HG03175 (cell line): Measurements from ENCODE around the gene SSRP1.
A peak's percentile ranks its signal among the peaks of the same experiment; 100 is the strongest.
"Not testable (repeated sequence)": the region's sequence is repeated elsewhere in the genome, so short reads cannot be mapped to it uniquely, and the experiment has no call there.

ENCODE experiments used
- ATAC-seq: cut with Tn5 transposase; IDR thresholded peaks from one replicate; pipeline ENCODE4 v1.9.1; 2021; ENCODE audit warnings: mild to moderate bottlenecking, moderate library complexity; ENCODE audit not compliant: unreplicated experiment

SSRP1 gene, protein sequence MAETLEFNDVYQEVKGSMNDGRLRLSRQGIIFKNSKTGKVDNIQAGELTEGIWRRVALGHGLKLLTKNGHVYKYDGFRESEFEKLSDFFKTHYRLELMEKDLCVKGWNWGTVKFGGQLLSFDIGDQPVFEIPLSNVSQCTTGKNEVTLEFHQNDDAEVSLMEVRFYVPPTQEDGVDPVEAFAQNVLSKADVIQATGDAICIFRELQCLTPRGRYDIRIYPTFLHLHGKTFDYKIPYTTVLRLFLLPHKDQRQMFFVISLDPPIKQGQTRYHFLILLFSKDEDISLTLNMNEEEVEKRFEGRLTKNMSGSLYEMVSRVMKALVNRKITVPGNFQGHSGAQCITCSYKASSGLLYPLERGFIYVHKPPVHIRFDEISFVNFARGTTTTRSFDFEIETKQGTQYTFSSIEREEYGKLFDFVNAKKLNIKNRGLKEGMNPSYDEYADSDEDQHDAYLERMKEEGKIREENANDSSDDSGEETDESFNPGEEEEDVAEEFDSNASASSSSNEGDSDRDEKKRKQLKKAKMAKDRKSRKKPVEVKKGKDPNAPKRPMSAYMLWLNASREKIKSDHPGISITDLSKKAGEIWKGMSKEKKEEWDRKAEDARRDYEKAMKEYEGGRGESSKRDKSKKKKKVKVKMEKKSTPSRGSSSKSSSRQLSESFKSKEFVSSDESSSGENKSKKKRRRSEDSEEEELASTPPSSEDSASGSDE

DNA sequence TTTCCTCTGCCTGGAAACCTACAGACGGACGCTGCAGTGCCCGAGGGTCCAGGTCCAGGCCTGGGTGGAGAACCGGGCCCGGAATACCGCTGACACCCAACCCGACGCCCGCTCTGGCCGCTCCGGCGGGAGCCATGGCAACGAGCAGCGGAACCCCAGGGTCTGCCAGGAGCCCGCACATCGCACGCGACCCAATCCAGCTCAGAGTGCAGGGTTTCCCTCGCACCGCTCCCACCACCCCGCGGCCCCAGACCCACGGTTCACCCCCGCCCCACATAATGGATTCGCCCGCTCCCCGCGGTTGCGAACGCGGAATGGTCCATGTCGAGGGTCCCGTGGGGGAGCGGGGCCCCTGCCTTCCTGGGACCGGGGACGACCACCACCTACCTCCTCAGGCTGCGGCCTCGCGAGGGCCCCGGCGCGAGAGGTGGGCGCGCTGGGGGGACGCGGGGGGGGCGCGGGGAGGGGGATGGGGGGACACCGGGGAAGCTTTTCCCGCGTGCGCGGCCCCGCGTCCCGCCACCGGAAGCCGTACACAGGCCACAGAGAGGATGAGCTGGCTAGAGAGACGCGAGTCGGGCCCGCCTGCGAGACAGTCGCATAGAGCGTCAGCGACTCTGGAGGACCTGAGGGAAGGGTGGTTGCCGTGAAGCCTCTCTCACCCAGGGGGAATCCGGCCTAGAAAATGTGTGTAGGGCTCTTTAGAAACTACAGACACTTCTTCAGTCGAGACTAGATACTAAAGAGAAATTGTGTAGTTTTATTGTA, at the start of gene SSRP1:
TSS of gene SSRP1 (minus strand) at position 550 of the 768 bp plus-strand sequence. CDS start 771 bp downstream, outside the sequence.
- peak; percentile 99 for ATAC-seq

DNA sequence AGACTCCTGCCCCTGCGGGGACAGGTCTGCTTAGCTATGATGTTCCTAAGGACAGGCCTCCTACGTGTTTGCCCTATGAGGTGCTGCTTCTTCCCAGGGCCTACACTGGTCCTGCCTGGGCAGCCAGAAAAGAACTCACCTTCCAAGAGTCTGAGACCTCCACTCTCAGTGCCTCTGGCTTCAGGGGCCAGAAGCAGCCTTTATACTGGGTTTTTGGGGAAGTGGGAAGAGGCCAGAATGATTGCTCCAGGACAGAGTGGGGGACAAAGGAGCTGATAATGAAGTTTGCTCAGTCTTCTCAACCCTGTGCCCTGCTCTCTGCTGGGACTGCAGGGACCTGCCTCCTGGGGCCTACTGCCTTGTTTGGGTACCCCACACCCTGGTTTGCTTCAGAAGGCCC, 45.3 kb upstream of the SSRP1 start, which contains the start of gene PRG3:
TSS of gene PRG3 (minus strand) at position 176 of the 400 bp plus-strand sequence. CDS start 442 bp downstream, outside the sequence.
- no peak for ATAC-seq

DNA sequence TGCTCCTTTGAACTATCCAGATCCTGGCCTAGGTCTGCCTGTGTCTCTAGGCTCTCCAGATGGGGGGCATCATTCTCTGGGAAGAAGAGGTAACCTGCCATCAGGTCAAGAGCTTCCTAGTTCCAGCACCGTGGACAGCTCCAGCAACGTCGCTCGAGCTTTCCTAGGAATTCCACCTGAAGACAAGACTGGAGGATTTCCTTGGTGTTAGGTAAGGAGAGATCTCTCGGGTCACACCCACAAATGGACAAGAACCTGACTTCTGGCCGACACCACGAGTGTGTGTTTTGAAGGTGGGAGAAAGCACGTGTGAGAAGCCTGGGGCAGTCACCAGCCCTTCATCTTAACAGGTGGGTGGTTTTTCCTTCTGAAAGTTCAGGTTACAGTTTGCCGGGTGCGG, 44.0 kb upstream of the SSRP1 start:
- no peak for ATAC-seq

DNA sequence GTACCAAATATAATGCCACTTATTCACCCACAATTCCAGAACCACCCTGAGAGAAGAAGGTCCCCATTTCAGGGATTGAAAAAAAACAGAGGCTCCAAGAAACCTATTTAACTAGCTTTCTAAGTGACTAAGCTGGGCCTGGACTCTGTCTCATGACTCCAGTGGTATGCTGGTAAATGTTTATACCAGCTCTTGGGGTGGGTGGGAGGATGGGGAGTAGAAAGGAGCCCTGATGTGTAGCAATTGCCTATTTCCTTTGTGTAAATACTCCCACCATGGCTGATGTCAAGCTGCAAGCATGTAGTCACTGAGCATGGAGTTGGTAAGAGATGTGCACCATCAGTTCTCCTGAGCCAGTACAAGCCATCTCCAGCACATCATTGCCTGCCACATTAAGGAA, 42.5 kb upstream of the SSRP1 start:
- ATAC-seq: no peak

DNA sequence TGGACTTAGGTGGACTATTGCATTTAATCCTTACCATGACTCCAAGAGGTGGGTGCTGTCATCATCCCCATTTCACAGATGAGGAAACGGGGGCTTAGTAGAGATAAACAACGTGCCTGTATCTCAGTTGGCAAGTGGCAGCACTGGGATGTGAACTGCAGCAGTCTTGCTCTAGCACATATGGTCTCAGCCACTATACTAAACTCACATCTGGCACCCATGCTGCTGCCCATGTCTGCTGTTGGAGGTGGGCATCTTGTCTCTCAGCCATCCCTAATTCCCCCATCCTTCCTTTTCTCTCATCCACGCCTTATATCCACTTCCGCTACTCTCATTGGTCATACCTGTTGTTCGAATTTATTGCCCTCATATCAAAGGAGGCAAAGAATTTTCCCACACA, 41.4 kb upstream of the SSRP1 start:
- no peak for ATAC-seq

DNA sequence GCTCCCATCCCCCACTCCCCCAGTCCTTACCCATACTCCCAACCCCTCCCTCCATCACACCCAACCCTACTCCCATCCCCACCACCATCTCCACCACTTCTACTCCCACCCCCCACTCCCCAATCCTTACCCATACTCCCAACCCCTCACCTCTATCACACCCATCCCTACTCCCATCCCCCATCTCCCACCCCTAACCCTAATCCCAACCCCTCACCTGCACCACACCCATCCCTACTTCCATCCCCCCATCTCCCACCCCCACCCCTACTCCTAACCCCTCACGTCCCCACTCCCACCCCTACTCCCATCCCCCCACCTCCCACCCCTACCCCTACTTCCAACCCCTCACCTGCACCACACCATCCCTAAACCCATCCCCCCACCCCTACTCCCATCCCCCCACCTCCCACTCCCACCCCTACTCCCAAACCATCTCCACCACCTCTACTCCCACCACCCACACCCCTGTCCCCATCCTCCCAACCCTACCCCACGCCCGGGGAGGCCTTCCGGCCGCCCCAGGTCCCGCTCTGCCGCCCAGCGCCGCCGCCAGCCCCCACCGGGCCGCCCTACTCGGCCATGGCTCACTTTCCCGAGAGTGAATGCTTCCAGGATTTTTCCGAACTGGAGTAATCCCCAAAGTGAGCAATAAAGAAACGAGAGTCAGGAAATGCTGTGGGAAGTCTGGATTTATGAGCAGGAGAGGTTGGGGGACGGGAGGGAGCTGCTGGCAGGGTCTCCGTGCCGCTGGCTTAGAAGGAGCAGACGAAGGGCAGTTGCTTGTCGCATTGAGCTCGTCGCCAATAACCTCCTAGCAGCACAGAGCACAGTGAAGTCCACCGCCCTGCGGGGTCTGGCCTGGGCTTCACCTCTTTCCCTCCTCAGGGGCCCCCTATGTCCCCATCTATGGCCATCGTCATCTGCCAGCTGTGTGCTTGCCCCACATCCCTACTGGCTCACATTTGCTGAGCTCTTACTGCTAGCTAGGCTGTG, 40.7 kb upstream of the SSRP1 start:
- no peak for ATAC-seq

DNA sequence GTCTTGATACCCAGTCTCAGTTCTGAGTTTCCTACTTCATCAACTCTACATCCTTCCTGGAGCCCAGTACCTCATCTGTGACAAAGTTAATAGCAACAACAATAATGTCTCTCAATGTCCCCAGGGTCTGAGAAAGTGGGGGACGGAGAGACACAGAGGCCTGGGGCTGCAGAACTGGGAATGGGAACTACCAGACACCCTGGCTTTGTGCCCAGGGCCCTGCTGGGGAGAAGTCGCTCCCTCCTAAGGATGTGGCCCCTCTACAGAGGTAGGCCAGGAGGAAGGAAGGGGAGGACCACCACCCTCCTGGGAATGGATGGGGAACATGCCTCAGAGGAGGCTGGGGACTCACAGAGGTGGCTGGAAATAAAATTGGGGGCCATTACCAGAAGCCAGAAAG, 39.8 kb upstream of the SSRP1 start:
- ATAC-seq: no peak

DNA sequence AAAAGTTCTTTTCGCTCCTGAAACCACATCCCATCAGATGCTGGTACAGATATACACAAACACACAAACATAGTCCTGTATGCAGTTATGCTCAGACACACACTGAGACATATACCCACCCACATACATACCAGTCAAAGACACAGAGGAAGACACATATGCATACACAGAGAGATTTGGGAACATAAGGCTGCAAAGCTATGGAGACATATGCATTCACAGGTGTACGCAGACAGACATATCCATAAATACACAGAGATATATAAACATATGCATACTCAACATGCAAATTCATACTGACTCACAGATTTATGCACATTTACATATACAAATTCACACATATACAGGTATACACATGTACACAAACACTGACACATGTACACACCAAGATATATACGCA, 39.3 kb upstream of the SSRP1 start:
- ATAC-seq: no peak

DNA sequence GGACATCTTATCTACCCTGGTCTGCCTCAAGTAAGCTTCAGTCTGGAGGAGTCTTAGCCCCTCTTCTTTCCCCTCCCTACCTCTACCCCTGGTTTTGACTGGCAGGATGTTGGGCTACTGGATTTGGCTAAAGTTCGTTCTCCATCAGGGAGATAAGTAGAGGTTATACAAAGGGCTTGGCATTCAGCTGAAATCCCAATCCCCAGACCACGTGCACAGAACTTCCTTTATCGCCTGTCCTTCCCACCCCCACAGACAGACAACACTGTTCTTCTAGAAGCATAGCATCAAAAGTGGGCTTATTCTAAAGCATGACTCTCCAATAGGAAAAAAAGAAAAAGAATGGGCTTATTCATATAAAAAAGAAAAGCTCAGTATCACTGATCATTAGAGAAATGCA, 37.5 kb upstream of the SSRP1 start:
- no peak for ATAC-seq

DNA sequence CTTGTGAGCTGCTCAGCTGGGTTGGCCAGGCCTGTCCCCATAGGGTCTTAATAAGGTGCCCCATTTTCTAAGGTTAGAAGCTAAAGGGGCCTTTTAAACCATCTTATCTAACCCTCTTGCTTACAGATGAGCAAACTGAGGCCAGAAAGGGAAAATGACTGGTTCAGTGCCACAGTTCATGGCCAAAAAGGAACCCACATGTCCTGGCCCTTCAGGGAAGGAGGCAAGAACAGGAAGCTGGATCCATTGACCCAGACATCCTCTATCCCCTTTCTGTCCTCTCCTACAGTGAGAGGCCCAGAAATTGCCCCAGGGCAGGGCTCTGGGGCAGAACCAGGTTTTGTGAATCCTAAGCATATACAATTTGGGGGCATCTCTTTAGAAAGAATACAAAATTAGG, 35.2 kb upstream of the SSRP1 start:
- no peak for ATAC-seq

DNA sequence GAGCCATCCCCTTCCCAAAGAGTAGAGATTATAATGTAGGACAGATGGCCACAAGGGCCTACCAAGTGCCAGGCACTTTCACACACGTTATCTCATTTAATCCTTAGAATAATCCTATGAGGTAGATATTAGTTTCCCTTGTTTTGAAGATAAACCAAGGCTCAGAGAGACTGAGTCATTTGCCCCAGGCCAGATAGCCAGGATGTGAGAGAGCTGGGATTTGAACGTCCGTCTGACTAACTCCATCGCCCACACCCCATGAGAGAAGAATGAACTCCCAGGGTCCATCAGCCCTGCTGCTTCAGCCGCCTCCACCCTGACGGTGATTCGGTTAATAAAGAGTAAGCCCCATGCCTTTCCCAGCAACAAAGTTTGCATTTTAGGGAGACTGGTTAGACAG, 34.6 kb upstream of the SSRP1 start:
- no peak for ATAC-seq

DNA sequence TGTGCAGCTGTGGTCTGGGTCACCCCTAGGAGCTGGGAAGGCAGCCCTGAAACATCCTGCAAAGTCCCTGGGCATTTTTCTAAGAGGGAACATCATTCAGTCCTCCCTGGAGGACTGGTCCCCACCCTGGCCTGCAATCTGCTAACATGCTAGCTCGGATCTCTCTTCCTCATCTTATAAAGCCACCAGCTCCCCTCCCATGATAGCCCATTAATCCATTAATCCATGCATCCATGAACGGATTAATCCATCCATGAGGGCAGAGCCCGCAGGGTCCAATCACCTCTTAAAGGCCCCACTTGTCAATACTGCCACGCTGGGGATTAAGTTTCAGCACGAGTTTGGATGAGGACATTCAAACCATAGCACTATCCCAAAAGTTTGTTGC, 33.1 kb upstream of the SSRP1 start:
- no peak for ATAC-seq

DNA sequence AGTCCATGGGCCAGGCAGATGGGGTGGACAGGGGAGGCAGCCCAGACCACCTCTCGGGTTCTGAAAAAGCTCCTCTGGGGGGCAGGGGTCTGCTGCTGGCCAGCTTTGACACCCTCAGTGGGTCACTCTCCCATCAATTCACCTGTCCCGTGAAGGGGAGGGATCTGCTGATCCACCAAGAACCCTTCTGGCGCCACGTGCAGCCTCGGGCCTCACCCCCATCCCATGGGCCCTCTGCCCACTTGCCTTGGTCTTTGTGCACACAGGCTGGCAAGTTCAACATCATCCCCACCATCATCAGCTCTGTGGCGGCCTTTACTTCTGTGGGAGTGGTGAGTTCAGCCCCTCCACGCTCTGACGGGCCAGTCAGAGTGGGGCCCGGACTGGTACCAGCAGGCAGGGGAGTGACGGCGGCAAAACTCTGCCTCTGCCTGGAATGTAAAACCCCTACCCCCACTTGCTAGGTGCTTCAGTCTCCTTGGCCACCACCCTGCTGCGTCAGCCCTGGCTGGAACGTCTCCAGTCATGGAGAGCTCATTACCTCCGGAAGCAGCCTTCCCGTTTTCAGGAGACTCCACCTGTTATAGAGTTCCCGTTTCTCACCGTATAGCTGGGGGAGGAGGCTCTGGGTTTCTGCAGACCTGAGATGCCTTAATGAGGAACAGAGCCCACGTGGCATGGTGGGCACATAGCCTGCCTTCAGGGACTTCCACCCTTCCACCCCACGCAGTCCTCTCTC, 32.6 kb upstream of the SSRP1 start:
- ATAC-seq: no peak

DNA sequence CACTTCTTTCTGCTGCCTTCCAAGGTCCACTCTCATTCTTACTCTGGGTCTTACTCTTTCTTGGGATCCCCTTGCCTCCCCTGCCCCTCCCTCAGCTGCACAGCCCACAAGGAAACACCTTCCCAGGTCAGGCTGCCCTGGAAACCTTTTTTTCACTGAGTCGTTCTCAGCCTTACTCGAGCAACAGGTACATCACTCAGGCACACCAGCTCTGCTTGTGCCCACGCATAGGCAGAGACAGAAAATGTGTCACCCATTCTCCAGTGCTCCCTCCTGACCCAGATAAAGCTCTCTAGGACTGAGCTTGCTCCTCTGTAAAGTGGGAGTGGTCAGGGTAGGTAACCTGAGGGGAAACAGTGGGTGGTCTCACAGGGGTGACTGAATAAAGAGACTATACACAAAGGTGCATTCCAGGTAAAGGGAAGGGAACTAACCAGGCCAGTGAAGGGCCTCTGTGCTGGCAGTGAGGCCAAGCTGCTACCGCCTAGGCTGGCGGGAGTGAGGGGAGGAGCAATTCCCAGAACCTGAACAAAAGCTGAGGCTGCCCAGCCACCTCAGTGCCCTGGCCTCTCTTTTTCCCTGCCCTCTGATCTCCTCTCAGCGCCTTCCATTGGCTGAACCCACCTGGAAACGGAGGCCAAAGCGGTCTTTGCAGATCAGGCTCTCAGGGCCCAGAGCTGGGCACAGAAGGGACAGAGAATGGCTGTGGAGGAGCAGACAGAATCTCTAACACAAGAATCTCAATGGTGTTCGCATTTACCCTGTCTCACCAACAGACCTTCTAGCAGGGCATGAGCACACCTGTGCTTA, 29.4 kb upstream of the SSRP1 start:
- ATAC-seq: no peak

DNA sequence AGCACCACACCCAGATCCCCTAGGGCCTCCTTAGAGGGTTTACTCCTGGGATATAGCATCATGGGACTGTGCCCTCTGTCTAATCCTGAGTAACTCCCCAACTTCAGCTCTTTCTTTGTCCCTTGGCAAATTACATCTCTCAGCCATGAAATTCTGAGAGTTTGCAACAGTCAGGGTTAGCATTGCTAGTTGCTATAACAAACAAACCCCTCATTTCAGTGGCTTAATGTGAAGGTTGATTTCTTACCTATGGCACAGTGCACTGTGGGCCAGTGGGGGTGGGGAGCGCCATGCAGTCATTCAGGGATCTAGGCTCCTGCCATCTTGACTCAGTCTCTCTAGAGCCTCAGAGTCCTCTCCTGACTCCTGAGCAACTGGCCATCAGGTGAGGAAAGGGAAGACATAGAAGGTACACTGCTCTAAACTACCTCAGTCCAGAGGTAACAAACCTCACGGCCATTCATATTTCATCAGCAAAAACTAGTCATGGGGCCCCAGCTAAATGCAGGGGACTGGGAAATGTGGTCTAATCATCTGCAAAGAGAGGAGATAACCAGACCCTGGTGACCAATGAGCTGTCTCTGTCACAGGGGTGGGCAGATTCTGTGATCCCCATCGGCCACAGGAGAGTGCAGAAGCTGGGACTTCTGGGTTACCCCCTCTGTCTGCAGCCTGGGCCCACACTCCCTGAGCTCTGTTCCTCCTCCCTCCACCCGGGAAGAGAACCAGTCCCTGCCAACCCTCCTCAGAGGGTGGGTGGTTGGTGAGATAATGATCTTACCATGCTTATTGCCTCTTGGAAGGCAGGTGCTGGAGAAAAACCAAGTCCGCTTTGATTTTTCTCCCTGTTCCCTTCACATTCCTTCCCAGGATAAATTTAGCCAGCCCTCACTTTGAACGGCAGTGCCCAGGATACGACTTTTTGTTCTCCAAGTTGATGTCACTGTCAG, 27.7 kb upstream of the SSRP1 start:
- ATAC-seq: no peak

DNA sequence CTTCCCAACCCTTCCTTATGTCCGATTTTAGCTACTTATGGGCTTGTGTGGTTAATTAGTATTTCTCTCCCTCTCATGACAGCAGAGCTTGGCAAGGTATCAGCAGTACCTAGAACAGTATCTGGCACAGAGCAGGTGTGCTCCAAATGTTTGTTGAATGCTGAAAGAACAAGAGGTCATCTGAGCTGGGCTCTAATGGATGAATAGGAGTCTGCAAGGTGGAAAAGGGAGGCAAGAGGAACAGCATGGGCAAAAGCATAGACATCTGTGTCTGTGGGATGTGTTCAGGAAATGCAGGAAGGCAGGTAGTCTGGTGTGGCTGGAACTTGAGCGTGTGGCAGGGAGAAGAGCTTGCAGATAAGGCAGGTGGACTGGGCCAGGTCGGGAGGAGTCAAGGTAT, 26.2 kb upstream of the SSRP1 start:
- no peak for ATAC-seq

DNA sequence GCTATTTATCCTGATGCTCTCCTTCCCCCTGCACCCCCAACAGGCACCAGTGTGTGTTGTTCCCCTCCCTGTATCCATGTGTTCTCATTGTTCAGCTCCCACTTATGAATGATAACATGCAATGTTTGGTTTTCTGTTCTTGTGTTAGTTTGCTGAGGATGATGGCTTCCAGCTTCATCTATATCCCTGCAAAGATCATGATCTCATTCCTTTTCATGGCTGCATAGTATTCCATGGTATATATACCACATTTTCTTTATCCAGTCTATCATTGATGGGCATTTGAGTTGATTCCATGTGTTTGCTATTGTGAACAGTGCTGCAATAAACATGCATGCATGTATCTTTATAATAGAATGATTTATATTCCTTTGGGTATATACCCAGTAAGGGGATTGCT, 25.7 kb upstream of the SSRP1 start:
- not testable (repeated sequence) for ATAC-seq

DNA sequence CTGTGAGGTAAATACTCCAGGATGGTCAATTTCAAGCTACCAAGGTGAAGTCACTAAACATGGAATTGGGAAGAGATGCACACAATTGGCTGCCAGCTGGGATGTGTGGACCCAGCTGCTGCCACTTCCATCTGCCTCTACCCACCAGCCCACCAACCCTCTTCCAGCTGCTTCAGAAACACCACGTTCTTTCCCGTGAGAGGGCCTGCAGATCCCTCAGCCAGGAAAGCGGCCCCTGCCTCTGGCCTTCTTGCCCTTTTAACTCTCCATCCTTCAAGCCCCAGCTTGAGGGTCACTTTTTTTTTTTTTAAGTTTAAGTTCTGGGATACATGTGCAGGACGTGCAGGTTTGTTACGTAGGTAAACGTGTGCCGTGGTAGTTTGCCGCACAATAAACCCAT, 25.3 kb upstream of the SSRP1 start:
- ATAC-seq: no peak
